NB4 (cell line): ENCODE results near the gene ENDOU.

ENCODE experiments used
- CTCF ChIP-seq: IDR thresholded peaks from one replicate; pipeline ENCODE4 v1.5.1; 2012; ENCODE audit warnings: low read depth, low read length
- MAX ChIP-seq: IDR thresholded peaks from 2 replicates; pipeline ENCODE4 v1.6.1; 2011; ENCODE audit warnings: low read depth, low read length
- POLR2A ChIP-seq: IDR thresholded peaks from 2 replicates; pipeline ENCODE4 v1.6.1; 2011; ENCODE audit warnings: mild to moderate bottlenecking; ENCODE audit not compliant: insufficient read length; ENCODE audit errors: extremely low read depth

- TF ChIP-seq CTCF (no peak), POLR2A (no peak), MAX (no peak)
Observed at GRCh38 chr12:47743311-47743860, 18.1 kb upstream of the ENDOU start.
